Astrocyte of the hippocampus (primary cell): ENCODE measurements around the gene B3GAT3.
"Not testable (repeated sequence)": the region's sequence is repeated elsewhere in the genome, so short reads cannot be mapped to it uniquely, and the experiment has no call there.

ENCODE experiments used
- DNase-seq: peaks from one replicate; pipeline ENCODE4 v3.0.0; 2011; ENCODE audit warnings: low read depth, low spot score

The B3GAT3 gene

DNA sequence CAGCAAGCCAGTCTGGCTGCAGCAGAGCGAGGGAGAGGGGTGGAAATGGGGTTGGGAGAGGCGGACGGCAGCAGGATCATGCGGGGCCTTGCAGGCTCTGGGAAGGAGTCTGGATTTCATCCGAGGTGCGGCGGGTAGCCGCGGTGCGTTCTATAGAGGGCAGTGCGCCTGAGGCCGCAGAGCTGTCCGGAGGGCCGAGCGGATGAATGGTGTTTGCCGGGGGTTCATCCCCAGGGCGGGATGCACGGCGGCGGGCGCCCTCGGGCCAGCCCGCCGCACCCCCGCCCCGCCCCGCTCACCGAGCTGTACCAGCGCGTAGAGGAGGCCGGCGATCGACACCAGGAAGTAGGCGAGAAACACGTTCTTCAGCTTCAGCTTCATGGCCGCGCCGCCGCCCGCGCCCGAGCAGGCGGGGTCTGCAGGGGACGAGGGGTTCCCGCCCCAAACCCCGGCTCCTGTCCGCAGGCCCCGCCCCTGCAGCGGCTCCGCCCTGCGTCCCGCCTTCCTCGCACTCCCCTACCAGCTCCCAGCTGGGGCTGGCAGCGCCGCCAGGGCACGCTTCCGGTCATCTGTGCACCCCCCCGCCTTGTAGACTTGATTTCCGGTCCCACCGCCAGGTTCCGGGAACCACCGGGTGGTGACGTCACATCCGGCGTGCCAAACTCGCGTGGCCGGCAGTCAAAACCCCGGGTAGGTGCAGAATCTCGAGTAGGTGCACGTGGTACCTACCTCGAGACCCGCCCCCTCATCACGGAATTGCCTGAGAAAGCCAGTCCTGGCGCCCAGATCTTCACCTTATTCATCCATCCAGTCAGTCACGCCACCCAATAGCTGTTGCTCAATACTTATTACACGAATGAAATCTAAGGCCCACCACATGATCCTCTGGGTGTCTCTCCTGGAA is at the start of gene B3GAT3:
B3GAT3 (minus strand) TSS at position 420 of the 904 bp plus-strand sequence; CDS start at position 381, 39 bp downstream.
- DNase-seq, result peak; percentile 100

DNA sequence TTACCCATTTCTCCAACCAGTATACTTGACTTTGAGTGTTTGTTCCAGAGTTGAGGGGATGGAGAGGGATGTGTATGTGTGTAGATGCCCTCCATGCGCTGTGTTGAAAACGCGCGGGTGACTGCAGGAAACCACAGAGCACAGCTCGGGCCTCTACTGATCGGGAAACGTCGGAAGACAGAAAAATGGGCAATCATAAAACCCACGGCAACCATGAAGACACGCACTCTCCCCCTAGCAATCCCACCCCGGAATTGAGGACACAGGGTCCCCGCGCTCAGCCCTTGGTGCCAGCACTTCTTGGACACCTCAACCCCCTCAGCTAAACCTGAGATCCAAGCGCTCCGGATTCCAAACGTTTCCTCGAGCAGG is 49.4 kb upstream of the B3GAT3 start:
- DNase-seq, result no peak

GRCh38 chr11:62669420-62670161 is 47.8 kb upstream of the B3GAT3 start:
- DNase-seq, result no peak

- no peak for DNase-seq
Measured at GRCh38 chr11:62667460-62667859, 45.7 kb upstream of the B3GAT3 start.

GRCh38 chr11:62666259-62666926 is 44.6 kb upstream of the B3GAT3 start:
- DNase-seq, result peak; percentile 17

DNA sequence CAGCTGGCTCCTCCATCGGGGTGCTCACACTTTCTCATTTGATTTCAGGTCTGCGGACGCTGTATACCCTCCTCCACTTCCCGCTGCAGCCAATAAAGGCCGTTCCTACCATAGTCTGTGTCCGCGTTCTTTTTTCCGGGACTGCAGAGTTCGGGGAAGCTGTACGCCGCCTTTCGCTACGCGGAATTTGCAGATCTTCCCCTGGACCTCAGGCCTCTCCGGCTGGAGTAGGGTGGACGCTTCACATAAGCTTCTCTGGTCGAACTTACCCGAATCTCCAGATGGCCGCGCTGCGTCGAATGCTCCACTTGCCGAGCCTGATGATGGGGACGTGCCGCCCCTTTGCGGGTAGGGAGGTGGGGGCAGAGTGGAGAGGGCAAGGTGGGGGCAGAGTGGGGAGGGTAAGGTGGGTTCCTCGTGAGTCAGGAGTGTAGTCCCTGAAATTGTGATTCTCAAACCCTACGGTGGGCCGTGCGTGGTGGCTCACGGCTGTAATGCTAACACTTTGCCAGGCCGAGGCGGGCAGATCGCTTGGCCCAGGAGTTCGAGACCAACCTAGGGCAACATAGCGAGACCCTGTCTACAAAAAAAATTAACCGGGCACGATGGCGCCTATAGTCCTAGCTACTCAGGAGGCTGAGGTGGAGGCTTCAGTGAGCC is 43.9 kb upstream of the B3GAT3 start:
- DNase-seq, result peak; percentile 84

DNA sequence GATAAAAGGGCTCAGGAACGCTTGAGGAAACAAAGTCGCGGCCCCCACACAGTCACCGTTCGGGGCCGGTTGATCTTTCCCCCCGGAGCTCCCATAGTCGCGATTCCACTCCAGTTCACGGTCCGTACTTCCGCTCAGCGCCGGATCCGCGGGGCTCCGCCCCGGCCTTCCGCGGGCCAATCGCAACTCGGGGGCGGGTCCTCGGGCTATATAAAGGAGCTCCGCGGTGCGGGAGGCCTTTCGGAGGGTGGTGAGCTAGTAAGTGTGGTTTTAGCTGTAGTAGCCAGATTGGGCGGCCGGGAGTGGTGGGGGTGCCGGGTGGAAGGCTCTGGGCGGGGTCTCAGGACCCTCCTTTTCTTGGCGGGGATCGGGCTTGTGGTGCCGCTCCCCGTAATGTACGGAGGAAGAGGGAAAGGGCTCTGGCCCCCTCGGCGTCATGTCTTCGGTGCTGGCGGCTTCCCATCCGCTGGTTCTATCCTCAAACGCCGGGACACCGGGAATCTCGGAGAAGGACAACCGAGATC is 43.4 kb upstream of the B3GAT3 start, which contains the start of the genes C11orf98 and CSKMT:
C11orf98 (minus strand) TSS at position 136 of the 524 bp plus-strand sequence; CDS start at position 95, 41 bp downstream.
CSKMT (plus strand) TSS at position 238 of the 524 bp plus-strand sequence. CDS start 568 bp downstream, outside the sequence.
- DNase-seq, result peak; percentile 98

GRCh38 chr11:62664405-62665074 is 42.8 kb upstream of the B3GAT3 start:
- peak; percentile 74 for DNase-seq

- DNase-seq, result no peak
Measured at GRCh38 chr11:62656796-62657429, 35.1 kb upstream of the B3GAT3 start.

DNA sequence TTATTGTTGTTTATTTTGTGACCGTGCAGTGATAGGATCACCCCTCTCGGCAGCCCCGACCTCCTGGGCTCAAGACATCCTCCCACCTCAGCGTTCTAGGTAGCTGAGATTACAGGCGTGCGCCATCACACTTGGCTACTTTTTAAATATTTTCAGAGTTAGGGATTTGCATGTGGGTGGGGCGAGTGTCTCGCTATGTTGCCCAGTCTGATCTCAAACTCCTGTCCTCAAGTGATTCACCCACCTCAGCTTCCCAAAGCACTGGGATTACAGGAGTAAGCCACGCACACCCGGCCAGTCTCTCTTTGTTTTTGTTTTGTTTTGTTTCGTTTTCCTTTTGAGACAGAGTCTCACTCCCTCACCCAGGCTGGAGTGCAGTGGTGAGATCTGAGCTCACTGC is 32.5 kb upstream of the B3GAT3 start:
- no peak for DNase-seq

DNA sequence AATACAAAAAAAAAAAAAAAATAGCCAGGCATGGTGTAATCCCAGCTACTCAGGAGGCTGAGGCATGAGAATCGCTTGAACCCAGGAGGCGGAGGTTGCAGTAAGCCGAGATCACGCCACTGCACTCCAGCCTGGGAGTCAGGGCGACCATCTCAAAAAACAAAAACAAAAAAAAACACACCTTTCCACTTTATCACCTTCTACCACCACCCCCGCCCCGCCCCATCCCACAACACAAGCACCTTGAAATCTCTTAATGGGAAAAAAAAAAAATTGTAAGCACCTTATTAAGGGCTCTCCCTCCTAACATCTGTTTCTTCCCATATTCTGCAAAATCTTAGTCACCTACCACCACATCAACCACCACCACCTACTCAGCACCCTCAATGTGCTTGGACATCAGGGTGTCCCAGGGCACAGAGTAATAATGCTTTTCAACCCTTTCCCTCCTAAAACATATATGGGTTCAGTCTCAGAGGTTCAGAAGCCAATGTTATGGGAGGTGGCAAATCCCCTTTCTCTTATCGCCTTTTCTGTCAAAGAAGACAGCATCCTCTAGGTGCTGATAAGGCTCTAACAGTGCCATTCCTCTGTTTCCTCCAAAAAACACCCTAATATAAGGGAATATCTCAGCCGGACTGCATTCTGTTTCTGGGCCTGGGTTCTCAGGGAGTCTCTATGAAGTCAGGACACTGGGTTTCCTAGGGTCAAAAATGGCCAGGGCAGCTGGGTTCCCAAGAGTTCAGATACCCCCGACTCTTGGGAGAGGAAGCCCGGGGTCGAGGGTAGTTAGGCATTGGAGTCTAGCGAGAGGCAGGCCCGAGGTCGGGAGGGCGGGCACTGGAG is 30.6 kb upstream of the B3GAT3 start:
- no peak for DNase-seq

DNA sequence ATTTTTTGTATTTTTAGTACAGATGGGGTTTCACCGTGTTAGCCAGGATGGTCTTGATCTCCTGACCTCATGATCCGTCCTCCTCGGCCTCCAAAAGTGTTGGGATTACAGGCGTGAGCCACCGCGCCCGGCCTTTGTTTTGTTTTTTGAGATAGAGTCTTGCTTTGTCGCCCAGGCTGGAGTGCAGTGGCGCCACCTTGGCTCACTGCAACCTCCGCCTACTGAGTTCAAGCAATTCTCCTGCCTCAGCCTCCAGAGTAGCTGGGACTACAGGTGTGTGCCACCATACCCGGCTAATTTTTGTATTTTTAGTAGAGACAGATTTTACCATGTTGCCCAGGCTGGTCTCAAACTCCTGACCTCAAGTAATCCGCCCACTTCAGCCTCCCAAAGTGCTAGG is 28.5 kb upstream of the B3GAT3 start:
- DNase-seq, result not testable (repeated sequence)

GRCh38 chr11:62649486-62649885 is 27.7 kb upstream of the B3GAT3 start:
- DNase-seq, result no peak

DNA sequence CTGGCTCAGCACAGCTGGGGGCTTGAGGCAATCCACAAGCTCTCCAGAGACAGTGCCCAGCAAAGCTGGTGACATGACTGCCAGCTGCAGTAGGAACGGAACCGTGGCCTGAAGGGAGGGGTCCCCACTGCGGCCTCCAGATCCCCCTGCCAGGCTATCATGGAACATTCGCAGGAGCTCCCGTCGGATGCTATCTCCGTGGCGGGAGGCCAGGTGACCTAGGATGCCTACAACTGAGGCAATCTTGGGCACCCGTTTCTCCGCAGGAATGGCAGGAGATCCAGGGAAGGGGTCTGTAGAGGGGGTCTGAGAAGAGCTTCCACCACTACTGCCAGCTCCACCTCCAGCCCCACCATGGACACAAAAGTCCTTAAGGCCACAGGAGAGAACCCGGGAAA is 27.2 kb upstream of the B3GAT3 start:
- no peak for DNase-seq

DNA sequence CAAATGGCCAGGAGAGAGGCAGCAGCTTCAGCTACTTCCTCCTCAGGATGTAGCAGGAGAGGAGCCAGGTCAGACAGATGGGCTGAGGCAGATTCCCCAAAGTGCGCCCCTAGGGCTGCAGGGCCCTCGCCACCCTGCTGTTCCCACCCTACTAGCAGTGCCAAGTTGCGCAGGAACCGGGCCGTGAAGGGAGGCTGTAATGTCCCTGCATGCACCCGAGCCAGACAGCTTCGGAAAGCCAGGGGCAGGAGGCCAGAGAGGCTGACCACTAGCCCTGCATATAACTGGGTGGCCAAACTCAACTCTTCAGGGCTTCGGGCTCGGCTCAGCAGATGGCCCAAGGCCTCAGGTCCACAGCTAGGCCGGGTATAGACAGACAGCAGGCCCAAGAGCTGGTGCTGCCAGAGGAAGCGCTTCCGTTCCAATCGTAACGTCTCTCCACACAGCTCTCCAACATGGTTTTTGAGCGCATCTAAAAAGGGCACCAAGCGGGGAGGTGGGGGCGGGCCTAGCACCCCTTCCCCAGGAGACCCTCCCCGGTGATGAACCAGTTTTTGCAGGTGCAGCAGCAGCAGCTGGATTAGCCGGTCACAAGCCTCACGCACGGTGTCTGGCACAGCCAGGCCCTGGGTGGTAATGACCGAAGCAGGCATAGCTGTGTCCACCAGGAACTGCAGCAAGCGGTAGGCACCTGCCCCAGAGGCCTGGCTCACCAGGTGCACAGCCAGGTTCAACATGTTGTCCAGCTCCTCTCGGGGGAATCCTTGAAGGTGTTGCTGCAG is 26.6 kb upstream of the B3GAT3 start:
- no peak for DNase-seq

- DNase-seq, result no peak
Measured at GRCh38 chr11:62647609-62648005, 25.8 kb upstream of the B3GAT3 start.

GRCh38 chr11:62646825-62647608 is 25.2 kb upstream of the B3GAT3 start:
- no peak for DNase-seq
